22Rv1 (cell line): ENCODE measurements around the gene RASGRF1.

Source experiments
- H3K27ac ChIP-seq: fragments of 450-650 bp; 2 replicates; pipeline ENCODE4 v1.5.1; 2017
- ZFX ChIP-seq: fragments of 450-650 bp; IDR thresholded peaks from 2 replicates; pipeline ENCODE4 v1.6.1; 2017; ENCODE audit warnings: antibody characterized with exemption, borderline replicate concordance
- TF ChIP-seq, protein P1 (sequence below): fragments of 450-650 bp; IDR thresholded peaks from 2 replicates; pipeline ENCODE4 v1.5.1; 2017; ENCODE audit warnings: mild to moderate bottlenecking

The RASGRF1 gene

DNA sequence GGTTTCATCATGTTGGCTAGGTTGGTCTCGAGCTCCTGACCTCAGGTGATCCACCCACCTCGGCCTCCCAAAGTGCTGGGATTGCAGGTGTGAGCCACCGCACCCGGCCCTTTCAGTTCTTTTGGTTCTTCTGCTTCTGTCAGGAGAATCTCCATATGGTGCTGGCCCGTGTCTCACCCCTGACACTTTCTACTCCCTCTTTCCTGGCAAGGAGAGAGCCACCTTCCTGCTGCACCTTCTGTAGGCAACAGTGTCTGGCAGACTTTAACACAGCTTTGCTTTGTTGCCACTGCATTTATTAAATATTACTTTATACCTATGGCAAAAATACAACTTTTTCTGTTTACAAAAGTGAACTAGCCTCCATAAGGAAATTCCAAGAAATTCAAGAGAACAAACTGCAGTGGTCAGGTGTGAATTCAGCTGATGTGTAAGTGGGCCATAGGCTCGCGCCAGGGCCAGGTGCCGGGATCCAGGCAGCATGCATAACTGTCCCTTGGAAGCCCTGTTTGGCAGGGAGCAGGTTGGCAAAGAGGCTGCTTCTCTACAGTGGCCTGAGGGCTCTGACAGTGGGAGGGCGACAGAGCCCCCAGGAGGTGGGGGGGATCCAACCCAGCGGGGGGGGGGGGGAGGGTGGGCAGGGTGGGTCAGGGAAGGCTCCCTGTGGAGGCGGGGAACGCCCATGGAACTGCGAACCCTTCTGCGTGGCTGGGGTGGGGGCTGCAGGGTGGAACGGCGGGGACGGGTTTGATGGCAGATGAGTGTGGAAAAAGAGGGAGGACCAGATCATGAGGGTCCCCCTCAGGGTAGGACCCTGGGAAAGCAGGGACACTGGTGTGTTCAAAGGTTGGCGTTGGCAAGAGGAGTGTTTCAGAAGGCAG lies 166.9 kb downstream of the RASGRF1 start:
- TF ChIP-seq, protein P1, sequence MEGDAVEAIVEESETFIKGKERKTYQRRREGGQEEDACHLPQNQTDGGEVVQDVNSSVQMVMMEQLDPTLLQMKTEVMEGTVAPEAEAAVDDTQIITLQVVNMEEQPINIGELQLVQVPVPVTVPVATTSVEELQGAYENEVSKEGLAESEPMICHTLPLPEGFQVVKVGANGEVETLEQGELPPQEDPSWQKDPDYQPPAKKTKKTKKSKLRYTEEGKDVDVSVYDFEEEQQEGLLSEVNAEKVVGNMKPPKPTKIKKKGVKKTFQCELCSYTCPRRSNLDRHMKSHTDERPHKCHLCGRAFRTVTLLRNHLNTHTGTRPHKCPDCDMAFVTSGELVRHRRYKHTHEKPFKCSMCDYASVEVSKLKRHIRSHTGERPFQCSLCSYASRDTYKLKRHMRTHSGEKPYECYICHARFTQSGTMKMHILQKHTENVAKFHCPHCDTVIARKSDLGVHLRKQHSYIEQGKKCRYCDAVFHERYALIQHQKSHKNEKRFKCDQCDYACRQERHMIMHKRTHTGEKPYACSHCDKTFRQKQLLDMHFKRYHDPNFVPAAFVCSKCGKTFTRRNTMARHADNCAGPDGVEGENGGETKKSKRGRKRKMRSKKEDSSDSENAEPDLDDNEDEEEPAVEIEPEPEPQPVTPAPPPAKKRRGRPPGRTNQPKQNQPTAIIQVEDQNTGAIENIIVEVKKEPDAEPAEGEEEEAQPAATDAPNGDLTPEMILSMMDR: no peak
- no peak for TF ChIP-seq ZFX

DNA sequence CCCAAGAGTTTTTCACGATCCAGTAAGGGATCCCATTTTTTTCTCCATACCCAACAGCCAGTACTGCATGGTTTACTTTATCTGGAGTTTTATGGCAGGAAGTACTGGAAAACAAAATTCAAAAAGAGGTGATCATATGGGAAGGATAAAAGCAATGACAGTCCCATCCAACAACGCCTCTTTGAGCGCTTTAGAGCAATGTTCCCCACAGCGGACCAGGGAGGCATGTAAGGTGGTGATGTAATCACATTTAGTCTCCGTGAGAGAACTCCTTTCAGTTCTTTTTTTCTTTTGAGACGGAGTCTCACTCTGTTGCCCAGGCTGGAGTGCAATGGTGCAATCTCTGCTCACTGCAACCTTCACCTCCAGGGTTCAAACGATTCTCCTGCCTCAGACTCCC lies 167.6 kb downstream of the RASGRF1 start:
- H3K27ac ChIP-seq: no peak overlapping the region
- TF ChIP-seq, protein P1: no peak
- TF ChIP-seq ZFX: no peak

More for the DNA sequence above, 166.9 kb downstream of the RASGRF1 start:
- H3K27ac ChIP-seq: no peak overlapping the region

DNA sequence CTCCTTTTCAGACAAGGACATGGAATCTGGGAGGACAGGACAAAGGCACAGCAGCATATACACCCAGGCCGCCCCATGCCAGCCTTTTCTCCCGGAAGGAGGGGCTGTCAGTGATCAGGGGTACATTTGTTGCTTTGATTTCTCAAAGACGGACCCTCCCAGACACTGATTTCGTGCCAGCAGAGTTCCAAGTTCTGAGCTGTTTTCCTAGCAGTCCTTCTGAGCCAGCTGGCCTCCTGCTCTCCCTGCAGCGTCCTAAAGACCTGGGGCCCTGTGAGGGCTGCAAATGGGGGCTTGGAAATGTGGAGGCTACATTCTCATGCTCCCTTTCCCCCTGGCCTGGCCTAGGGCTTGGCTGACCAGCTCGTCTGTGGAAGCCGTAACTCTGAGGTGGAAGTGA lies 168.1 kb downstream of the RASGRF1 start:
- TF ChIP-seq, protein P1: no peak
- no peak for TF ChIP-seq ZFX
- no peak overlapping the region for H3K27ac ChIP-seq

DNA sequence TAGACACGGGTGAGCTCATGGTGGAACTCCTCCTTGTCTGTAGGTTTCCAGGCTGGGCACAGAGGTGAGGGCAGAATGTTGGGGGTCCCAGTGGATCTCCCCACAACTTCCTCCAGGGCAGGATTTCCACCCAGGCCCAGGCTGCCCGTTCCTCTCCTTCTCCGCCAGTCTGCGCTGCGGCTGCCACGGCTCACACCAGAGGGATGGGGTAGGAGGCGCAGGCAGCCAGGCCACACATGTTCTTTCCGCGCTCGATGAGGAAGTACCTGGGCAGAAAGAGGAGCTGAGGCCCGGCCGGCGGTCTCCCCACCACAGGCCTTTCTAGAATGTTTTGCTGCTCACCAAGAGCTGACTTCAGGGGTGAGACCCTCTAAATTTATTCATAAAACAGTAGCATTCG lies 168.6 kb downstream of the RASGRF1 start:
- TF ChIP-seq, protein P1: no peak
- TF ChIP-seq ZFX: no peak
- H3K27ac ChIP-seq: no peak overlapping the region

DNA sequence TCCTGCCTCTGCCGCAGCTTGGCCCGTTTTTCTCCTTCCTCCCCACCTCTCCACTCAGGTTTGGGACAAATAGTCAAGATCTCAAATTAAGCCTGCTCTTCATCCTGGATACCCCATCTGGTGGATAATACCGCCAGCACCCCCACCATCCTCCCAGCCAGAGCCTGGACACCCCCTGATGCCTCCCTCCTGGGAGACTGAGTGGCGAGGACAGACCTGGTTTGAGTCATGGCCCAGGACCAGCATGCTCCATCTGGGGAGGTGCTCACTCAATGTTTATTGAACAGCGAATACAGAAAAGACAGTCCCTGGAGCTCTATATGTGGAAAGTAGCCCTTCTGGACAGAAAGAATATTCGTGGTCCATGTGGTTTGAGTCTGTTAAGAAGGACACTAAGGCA lies 169.1 kb downstream of the RASGRF1 start:
- no peak overlapping the region for H3K27ac ChIP-seq
- no peak for TF ChIP-seq ZFX
- TF ChIP-seq, protein P1: no peak

DNA sequence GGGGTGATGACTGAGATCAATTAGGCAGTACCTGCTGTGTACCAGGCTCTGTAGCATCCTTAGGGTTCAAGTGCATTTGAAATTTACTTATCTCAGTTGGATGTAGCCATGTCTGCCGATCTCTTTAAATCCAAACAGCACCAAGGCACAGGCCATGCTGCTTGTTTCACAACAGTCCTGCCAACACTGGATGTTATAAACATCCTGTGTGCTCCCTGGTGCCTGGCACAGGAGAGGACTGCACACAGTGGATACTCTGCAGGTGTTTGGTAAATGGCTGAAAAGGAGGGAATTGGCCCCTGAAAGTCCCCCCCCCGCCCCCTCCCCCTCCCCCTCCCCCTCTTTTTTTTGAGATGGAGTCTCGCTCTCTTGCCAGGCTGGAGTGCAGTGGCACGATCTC lies 172.7 kb downstream of the RASGRF1 start:
- no peak overlapping the region for H3K27ac ChIP-seq
- TF ChIP-seq, protein P1: no peak
- TF ChIP-seq ZFX: no peak

DNA sequence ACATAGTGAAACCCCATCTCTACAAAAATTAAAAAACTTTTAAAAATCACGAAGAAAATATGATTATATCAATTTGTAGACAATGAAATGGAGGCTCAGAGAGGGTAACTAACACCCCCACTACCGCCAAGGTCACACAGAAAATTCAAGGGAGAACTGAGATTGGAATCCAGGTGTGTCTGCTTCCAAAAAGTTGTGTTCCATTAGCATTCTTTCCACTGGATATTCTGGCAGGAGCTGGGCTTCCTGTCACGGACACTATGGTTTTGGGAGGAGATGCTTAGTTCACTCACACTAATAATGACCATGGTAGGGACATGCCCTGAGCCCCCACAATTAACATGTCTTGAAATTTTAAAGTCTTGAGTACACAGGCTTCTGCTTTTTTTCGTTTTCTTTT lies 174.5 kb downstream of the RASGRF1 start:
- H3K27ac ChIP-seq: no peak overlapping the region
- TF ChIP-seq, protein P1: no peak
- no peak for TF ChIP-seq ZFX
